ENCODE data around the gene CENPC. TPM values are rescaled to one million over a fixed set of nuclear protein-coding genes. Genes with fewer than 3 reads are reported as not detected.

Gene CENPC
- polyA plus RNA-seq, 1 donor (not counting 4 experiments of a cell fraction or from before 2014, with no cell fraction given) = 7.9 TPM

GRCh38 chr4:67448621-67449020, 96.7 kb downstream of the CENPC start:
- TF ChIP-seq, protein P1, sequence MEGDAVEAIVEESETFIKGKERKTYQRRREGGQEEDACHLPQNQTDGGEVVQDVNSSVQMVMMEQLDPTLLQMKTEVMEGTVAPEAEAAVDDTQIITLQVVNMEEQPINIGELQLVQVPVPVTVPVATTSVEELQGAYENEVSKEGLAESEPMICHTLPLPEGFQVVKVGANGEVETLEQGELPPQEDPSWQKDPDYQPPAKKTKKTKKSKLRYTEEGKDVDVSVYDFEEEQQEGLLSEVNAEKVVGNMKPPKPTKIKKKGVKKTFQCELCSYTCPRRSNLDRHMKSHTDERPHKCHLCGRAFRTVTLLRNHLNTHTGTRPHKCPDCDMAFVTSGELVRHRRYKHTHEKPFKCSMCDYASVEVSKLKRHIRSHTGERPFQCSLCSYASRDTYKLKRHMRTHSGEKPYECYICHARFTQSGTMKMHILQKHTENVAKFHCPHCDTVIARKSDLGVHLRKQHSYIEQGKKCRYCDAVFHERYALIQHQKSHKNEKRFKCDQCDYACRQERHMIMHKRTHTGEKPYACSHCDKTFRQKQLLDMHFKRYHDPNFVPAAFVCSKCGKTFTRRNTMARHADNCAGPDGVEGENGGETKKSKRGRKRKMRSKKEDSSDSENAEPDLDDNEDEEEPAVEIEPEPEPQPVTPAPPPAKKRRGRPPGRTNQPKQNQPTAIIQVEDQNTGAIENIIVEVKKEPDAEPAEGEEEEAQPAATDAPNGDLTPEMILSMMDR (optimal IDR thresholded peaks at IDR 0.05 in 1 of 3, IDR thresholded peaks at IDR 0.05 in 1 of 3, conservative IDR thresholded peaks at IDR 0.05 in 1 of 3; ENCODE audit: extremely low read depth in 1 of 3, insufficient read depth in 2 of 3, low read length in 3 of 3) = no peak
- TF ChIP-seq EZH2 (IDR thresholded peaks at IDR 0.05; ENCODE audit: low read length) = no peak
- no peak for DNase-seq (ENCODE audit: low read depth, low spot score)
- no peak overlapping the region for H2AFZ ChIP-seq (ENCODE audit: control insufficient read depth, low read length)
- no peak for FAIRE-seq
- no peak overlapping the region for H3K4me2 ChIP-seq (ENCODE audit: control insufficient read depth, extremely low read depth, insufficient read depth, low read depth, low read length)
- no peaks in the 10 kb centered on the region for H3K9me1 ChIP-seq (ENCODE audit: control insufficient read depth, extremely low read depth, insufficient read depth, low read length)
- no peaks in the 10 kb centered on the region for H3K27me3 ChIP-seq (ENCODE audit: control insufficient read depth, extremely low read depth, insufficient read depth, low read length)
- dilution Hi-C loops (cut with MboI; ENCODE audit: extremely low pct_ligation_motif_present, low sequenced_read_pairs) = no loop called here
- H3K27ac ChIP-seq (ENCODE audit: control insufficient read depth, insufficient read depth, low read length) = no peak overlapping the region
- H3K36me3 ChIP-seq (ENCODE audit: control insufficient read depth in 2 of 2, extremely low read depth in 1 of 2, insufficient read depth in 2 of 2, low read length in 2 of 2) = no peaks in the 10 kb centered on the region
- H3K9me3 ChIP-seq (ENCODE audit: control insufficient read depth, low read depth, low read length) = no peaks in the 10 kb centered on the region
- no peaks in the 10 kb centered on the region for H4K20me1 ChIP-seq (ENCODE audit: control insufficient read depth, extremely low read depth, insufficient read depth, low read length)
- H3K4me1 ChIP-seq (ENCODE audit: control insufficient read depth, extremely low read depth, insufficient read depth, low read length) = no peaks in the 10 kb centered on the region
- no peaks in the 10 kb centered on the region for H3K79me2 ChIP-seq (ENCODE audit: control insufficient read depth, insufficient read depth, low read length)
- no peak overlapping the region for H3K9ac ChIP-seq (ENCODE audit: control insufficient read depth, extremely low read depth, insufficient read depth, low read length)
- H3K4me3 ChIP-seq (ENCODE audit: control insufficient read depth in 2 of 3, extremely low read depth in 1 of 3, insufficient read depth in 2 of 3, low read depth in 1 of 3, low read length in 3 of 3) = no peak overlapping the region

- no peaks in the 10 kb centered on the region for H3K9me3 ChIP-seq (ENCODE audit: control insufficient read depth, low read depth, low read length)
- no peaks in the 10 kb centered on the region for H4K20me1 ChIP-seq (ENCODE audit: control insufficient read depth, extremely low read depth, insufficient read depth, low read length)
- H3K9me1 ChIP-seq (ENCODE audit: control insufficient read depth, extremely low read depth, insufficient read depth, low read length) = no peaks in the 10 kb centered on the region
- H2AFZ ChIP-seq (ENCODE audit: control insufficient read depth, low read length) = no peak overlapping the region
- H3K4me1 ChIP-seq (ENCODE audit: control insufficient read depth, extremely low read depth, insufficient read depth, low read length) = no peaks in the 10 kb centered on the region
- H3K36me3 ChIP-seq (ENCODE audit: control insufficient read depth in 2 of 2, extremely low read depth in 1 of 2, insufficient read depth in 2 of 2, low read length in 2 of 2) = no peaks in the 10 kb centered on the region
- no peak for FAIRE-seq
- dilution Hi-C loops (cut with MboI; ENCODE audit: extremely low pct_ligation_motif_present, low sequenced_read_pairs) = no loop called here
- no peak overlapping the region for H3K4me2 ChIP-seq (ENCODE audit: control insufficient read depth, extremely low read depth, insufficient read depth, low read depth, low read length)
- H3K27me3 ChIP-seq (ENCODE audit: control insufficient read depth, extremely low read depth, insufficient read depth, low read length) = no peaks in the 10 kb centered on the region
- no peak overlapping the region for H3K9ac ChIP-seq (ENCODE audit: control insufficient read depth, extremely low read depth, insufficient read depth, low read length)
- DNase-seq (ENCODE audit: low read depth, low spot score) = no peak
- H3K79me2 ChIP-seq (ENCODE audit: control insufficient read depth, insufficient read depth, low read length) = no peaks in the 10 kb centered on the region
- TF ChIP-seq, protein P1 (optimal IDR thresholded peaks at IDR 0.05 in 1 of 3, IDR thresholded peaks at IDR 0.05 in 1 of 3, conservative IDR thresholded peaks at IDR 0.05 in 1 of 3; ENCODE audit: extremely low read depth in 1 of 3, insufficient read depth in 2 of 3, low read length in 3 of 3) = no peak
- no peak for TF ChIP-seq EZH2 (IDR thresholded peaks at IDR 0.05; ENCODE audit: low read length)
- no peak overlapping the region for H3K27ac ChIP-seq (ENCODE audit: control insufficient read depth, insufficient read depth, low read length)
- no peak overlapping the region for H3K4me3 ChIP-seq (ENCODE audit: control insufficient read depth in 2 of 3, extremely low read depth in 1 of 3, insufficient read depth in 2 of 3, low read depth in 1 of 3, low read length in 3 of 3)
Measured at GRCh38 chr4:67447873-67448272, 97.4 kb downstream of the CENPC start.
